ENCODE data around the gene SELENOO. TPM values are rescaled to one million over a fixed set of nuclear protein-coding genes. Genes with fewer than 3 reads are reported as not detected.

Gene SELENOO
- total RNA-seq, 2 experiments from 2014 or later: 34.0 to 44.2 TPM

DNA sequence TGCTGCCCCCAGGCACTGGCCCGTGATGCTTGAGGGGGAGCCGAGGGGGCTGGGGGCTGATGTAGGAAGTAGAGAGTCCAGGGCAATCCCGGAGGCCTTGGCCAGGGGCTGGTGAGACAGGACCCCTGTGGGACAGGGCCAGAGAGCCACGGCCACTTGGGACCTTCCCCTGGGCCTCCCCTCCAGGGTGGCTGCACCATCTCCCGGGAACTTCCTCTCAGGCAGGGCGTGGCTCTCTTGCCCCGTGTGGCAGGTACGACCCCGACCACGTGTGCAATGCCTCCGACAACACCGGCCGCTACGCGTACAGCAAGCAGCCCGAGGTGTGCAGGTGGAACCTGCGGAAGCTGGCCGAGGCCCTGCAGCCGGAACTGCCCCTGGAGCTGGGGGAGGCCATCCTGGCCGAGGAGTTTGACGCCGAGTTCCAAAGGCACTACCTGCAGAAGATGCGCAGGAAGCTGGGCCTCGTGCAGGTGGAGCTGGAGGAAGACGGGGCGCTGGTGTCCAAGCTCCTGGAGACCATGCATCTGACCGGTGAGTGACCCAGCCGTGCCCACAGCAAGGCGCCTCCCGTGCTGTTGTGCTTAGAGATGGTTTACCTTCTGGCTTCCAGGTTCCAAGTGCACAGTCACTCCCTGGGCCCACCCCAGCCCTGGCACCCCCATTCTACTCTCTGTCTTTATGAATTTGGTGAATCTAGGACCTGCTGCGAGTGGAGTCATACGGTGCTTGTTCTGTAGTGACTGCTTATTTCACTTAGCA lies 9.7 kb downstream of the SELENOO start:
- H3K9me3 ChIP-seq (ENCODE audit: low read length): no peaks in the 10 kb centered on the region
- no peak for DNase-seq (ENCODE audit: low spot score)
- no TSS peak for BruUV-seq (replicated peaks)
- peaks cover 14% of the 10 kb centered on the region for H3K4me1 ChIP-seq (ENCODE audit: insufficient read depth, low read length, poor library complexity, severe bottlenecking)
- no peaks in the 10 kb centered on the region for H3K79me2 ChIP-seq (ENCODE audit: insufficient read depth, low read depth, low read length)
- POLR2A ChIA-PET: no interaction called here
- no peak overlapping the region for H3K27ac ChIP-seq (ENCODE audit: low read depth, low read length, poor library complexity, severe bottlenecking)
- no peaks in the 10 kb centered on the region for H3K9me2 ChIP-seq (ENCODE audit: insufficient read depth, low read length)
- CTCF ChIA-PET (ENCODE audit: unreplicated experiment): no interaction called here
- peaks cover 86% of the 10 kb centered on the region for H3K36me3 ChIP-seq (ENCODE audit: insufficient read depth, low read length)
- H4K20me1 ChIP-seq (ENCODE audit: insufficient read depth, low read length): no peaks in the 10 kb centered on the region
- H3K4me3 ChIP-seq (ENCODE audit: low read depth, low read length, poor library complexity, severe bottlenecking): no peak overlapping the region
- no peak overlapping the region for H2AFZ ChIP-seq (ENCODE audit: low read length)
- no peak overlapping the region for H3K4me2 ChIP-seq (ENCODE audit: low read length)
- intact Hi-C loops (cut with micrococcal nuclease; ENCODE audit: unreplicated experiment): no loop called here
- TF ChIP-seq EZH2phosphoT487 (IDR thresholded peaks at IDR 0.05; ENCODE audit: borderline replicate concordance, low read depth, low read length): no peak
- TF ChIP-seq CTCF (conservative IDR thresholded peaks at IDR 0.05; ENCODE audit: low read length): no peak

DNA sequence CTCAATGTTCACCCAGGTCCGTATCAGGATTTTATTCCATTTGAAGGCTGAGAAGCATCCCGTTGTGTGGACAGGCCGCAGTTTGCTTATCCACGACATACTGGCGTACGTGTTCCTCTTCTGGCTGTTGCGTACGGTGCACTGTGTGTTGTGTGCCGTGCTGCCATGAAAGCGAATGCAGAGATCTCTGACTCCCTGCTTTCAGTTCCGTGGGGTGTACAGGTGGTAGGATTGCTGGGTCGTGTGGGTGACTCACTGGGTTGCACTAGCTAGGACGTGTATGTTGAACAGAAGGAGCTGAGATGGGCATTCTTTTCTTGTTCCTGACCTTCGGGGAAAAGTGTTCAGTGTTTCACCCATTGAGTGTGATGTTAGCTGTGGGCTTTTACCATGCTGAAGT lies 10.3 kb downstream of the SELENOO start:
- no peak overlapping the region for H2AFZ ChIP-seq (ENCODE audit: low read length)
- H3K4me1 ChIP-seq (ENCODE audit: insufficient read depth, low read length, poor library complexity, severe bottlenecking): peaks cover 14% of the 10 kb centered on the region
- intact Hi-C loops (cut with micrococcal nuclease; ENCODE audit: unreplicated experiment): no loop called here
- no peaks in the 10 kb centered on the region for H3K9me2 ChIP-seq (ENCODE audit: insufficient read depth, low read length)
- BruUV-seq (replicated peaks): no TSS peak
- H3K9me3 ChIP-seq (ENCODE audit: low read length): no peaks in the 10 kb centered on the region
- no peaks in the 10 kb centered on the region for H4K20me1 ChIP-seq (ENCODE audit: insufficient read depth, low read length)
- TF ChIP-seq CTCF (conservative IDR thresholded peaks at IDR 0.05; ENCODE audit: low read length) (no peak), EZH2phosphoT487 (IDR thresholded peaks at IDR 0.05; ENCODE audit: borderline replicate concordance, low read depth, low read length) (no peak)
- CTCF ChIA-PET (ENCODE audit: unreplicated experiment): no interaction called here
- POLR2A ChIA-PET: no interaction called here
- H3K4me2 ChIP-seq (ENCODE audit: low read length): no peak overlapping the region
- DNase-seq (ENCODE audit: low spot score): no peak
- H3K4me3 ChIP-seq (ENCODE audit: low read depth, low read length, poor library complexity, severe bottlenecking): no peak overlapping the region
- H3K27ac ChIP-seq (ENCODE audit: low read depth, low read length, poor library complexity, severe bottlenecking): no peak overlapping the region
- H3K36me3 ChIP-seq (ENCODE audit: insufficient read depth, low read length): peaks cover 88% of the 10 kb centered on the region
- H3K79me2 ChIP-seq (ENCODE audit: insufficient read depth, low read depth, low read length): no peaks in the 10 kb centered on the region

DNA sequence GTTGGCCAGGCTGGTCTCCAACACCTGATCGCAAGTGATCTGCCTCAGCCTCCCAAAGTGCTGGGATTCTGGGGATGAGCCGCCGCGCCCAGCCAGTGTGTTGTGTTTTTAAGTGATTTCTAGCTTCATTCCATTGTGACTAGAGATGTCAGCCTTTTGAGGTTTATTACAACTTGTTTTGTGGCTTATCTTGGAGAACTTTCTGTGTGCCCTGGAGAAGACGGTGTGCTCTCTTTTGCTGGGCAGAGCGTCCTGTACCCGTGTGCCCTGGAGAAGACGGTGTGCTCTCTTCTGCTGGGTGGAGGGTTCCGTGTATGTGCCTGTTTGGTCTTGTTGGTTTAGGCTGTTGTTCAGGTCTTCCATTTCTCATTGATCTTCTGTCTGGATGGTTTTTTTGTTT lies 12.5 kb downstream of the SELENOO start:
- ChIA-PET CTCF (ENCODE audit: unreplicated experiment) (no interaction called here), POLR2A (interaction anchor here (0.6 kb wide), 1 partner anchor 223 kb away, joined by 3 read pairs; no protein-coding TSS in a partner anchor)
- DNase-seq (ENCODE audit: low spot score): no peak
- intact Hi-C loops (cut with micrococcal nuclease; ENCODE audit: unreplicated experiment): no loop called here
- Histone ChIP-seq H4K20me1 (ENCODE audit: insufficient read depth, low read length) (no peaks in the 10 kb centered on the region), H3K9me3 (ENCODE audit: low read length) (no peaks in the 10 kb centered on the region), H3K27ac (ENCODE audit: low read depth, low read length, poor library complexity, severe bottlenecking) (no peak overlapping the region), H2AFZ (ENCODE audit: low read length) (no peak overlapping the region), H3K4me3 (ENCODE audit: low read depth, low read length, poor library complexity, severe bottlenecking) (no peak overlapping the region), H3K9me2 (ENCODE audit: insufficient read depth, low read length) (no peaks in the 10 kb centered on the region), H3K36me3 (ENCODE audit: insufficient read depth, low read length) (peaks cover 90% of the 10 kb centered on the region), H3K79me2 (ENCODE audit: insufficient read depth, low read depth, low read length) (no peaks in the 10 kb centered on the region), H3K4me2 (ENCODE audit: low read length) (no peak overlapping the region), H3K4me1 (ENCODE audit: insufficient read depth, low read length, poor library complexity, severe bottlenecking) (no peaks in the 10 kb centered on the region)
- TF ChIP-seq EZH2phosphoT487 (IDR thresholded peaks at IDR 0.05; ENCODE audit: borderline replicate concordance, low read depth, low read length) (no peak), CTCF (conservative IDR thresholded peaks at IDR 0.05; ENCODE audit: low read length) (no peak)
- no TSS peak for BruUV-seq (replicated peaks)

Data from OCI-LY7 (cell line).